HEK293 (cell line): Measurements from ENCODE around the gene WDR64.

Source experiments
- EGR2 ChIP-seq: fragments of 450-650 bp; formaldehyde crosslinking; IDR thresholded peaks from 2 replicates; pipeline ENCODE4 v1.5.1; 2016; ENCODE audit warnings: low read depth, missing biosample characterization, missing genetic modification characterization
- HOXC10 ChIP-seq: sonication (generic); formaldehyde crosslinking; IDR thresholded peaks from 2 replicates; pipeline ENCODE4 v1.8.1; 2023; ENCODE audit warnings: mild to moderate bottlenecking, missing genetic modification reagents
- IKZF3 ChIP-seq: fragments of 450-650 bp; IDR thresholded peaks from 2 replicates; pipeline ENCODE4 v1.5.0; 2018; ENCODE audit warnings: missing biosample characterization, mild to moderate bottlenecking, missing genetic modification characterization, moderate library complexity
- KLF17 ChIP-seq: fragments of 450-650 bp; formaldehyde crosslinking; IDR thresholded peaks from 2 replicates; pipeline ENCODE4 v1.5.1; 2016; ENCODE audit warnings: missing biosample characterization, missing genetic modification characterization
- OSR2 ChIP-seq: fragments of 450-650 bp; formaldehyde crosslinking; IDR thresholded peaks from 2 replicates; pipeline ENCODE4 v1.5.1; 2016; ENCODE audit warnings: missing biosample characterization, missing genetic modification characterization
- ZBTB7A ChIP-seq: fragments of 450-650 bp; formaldehyde crosslinking; IDR thresholded peaks from 2 replicates; pipeline ENCODE4 v1.5.1; 2016; ENCODE audit warnings: low read depth, missing biosample characterization, missing genetic modification characterization
- ZNF132 ChIP-seq: fragments of 450-650 bp; formaldehyde crosslinking; IDR thresholded peaks from 2 replicates; pipeline ENCODE4 v1.5.1; 2017; ENCODE audit warnings: missing biosample characterization, missing genetic modification characterization, borderline replicate concordance
- ZNF16 ChIP-seq: fragments of 450-650 bp; formaldehyde crosslinking; IDR thresholded peaks from 2 replicates; pipeline ENCODE4 v1.5.1; 2016; ENCODE audit warnings: low read depth, missing biosample characterization, missing genetic modification characterization
- ZNF23 ChIP-seq: fragments of 450-650 bp; formaldehyde crosslinking; IDR thresholded peaks from 2 replicates; pipeline ENCODE4 v1.5.1; 2016; ENCODE audit warnings: missing biosample characterization, missing genetic modification characterization, borderline replicate concordance
- ZNF266 ChIP-seq: fragments of 450-650 bp; formaldehyde crosslinking; IDR thresholded peaks from 2 replicates; pipeline ENCODE4 v1.5.1; 2016; ENCODE audit warnings: missing biosample characterization, missing genetic modification characterization, low read depth
- ZNF324 ChIP-seq: fragments of 450-650 bp; formaldehyde crosslinking; IDR thresholded peaks from 2 replicates; pipeline ENCODE4 v1.5.1; 2016; ENCODE audit warnings: missing biosample characterization, missing genetic modification characterization
- ZNF335 ChIP-seq: fragments of 450-650 bp; formaldehyde crosslinking; conservative IDR thresholded peaks from 2 replicates; pipeline ENCODE4 v1.5.1; 2016; ENCODE audit warnings: missing biosample characterization, missing genetic modification characterization
- ZNF350 ChIP-seq: fragments of 450-650 bp; formaldehyde crosslinking; IDR thresholded peaks from 2 replicates; pipeline ENCODE4 v1.5.0; 2017; ENCODE audit warnings: missing biosample characterization, mild to moderate bottlenecking, missing genetic modification characterization
- ZNF37A ChIP-seq: fragments of 450-650 bp; IDR thresholded peaks from 2 replicates; pipeline ENCODE4 v1.5.1; 2018; ENCODE audit warnings: missing biosample characterization, missing genetic modification characterization
- ZNF510 ChIP-seq: fragments of 450-650 bp; formaldehyde crosslinking; IDR thresholded peaks from 2 replicates; pipeline ENCODE4 v1.5.1; 2018; ENCODE audit warnings: mild to moderate bottlenecking, missing genetic modification characterization, missing biosample characterization; ENCODE audit not compliant: insufficient replicate concordance
- ZNF514 ChIP-seq: fragments of 450-650 bp; formaldehyde crosslinking; IDR thresholded peaks from 2 replicates; pipeline ENCODE4 v1.5.1; 2016; ENCODE audit warnings: missing biosample characterization, missing genetic modification characterization
- ZNF521 ChIP-seq: fragments of 450-650 bp; formaldehyde crosslinking; IDR thresholded peaks from 2 replicates; pipeline ENCODE4 v1.5.1; 2017; ENCODE audit warnings: missing biosample characterization, mild to moderate bottlenecking, missing genetic modification characterization
- ZNF529 ChIP-seq: fragments of 450-650 bp; formaldehyde crosslinking; IDR thresholded peaks from 2 replicates; pipeline ENCODE4 v1.5.1; 2017; ENCODE audit warnings: missing genetic modification characterization, missing biosample characterization; ENCODE audit not compliant: insufficient replicate concordance
- ZNF530 ChIP-seq: fragments of 450-650 bp; formaldehyde crosslinking; IDR thresholded peaks from 2 replicates; pipeline ENCODE4 v1.5.1; 2016; ENCODE audit warnings: low read depth, missing biosample characterization, missing genetic modification characterization
- ZNF544 ChIP-seq: fragments of 450-650 bp; formaldehyde crosslinking; IDR thresholded peaks from 2 replicates; pipeline ENCODE4 v1.5.0; 2017; ENCODE audit warnings: missing biosample characterization, missing genetic modification characterization
- ZNF571 ChIP-seq: fragments of 450-650 bp; formaldehyde crosslinking; IDR thresholded peaks from 2 replicates; pipeline ENCODE4 v1.5.0; 2017; ENCODE audit warnings: missing biosample characterization, missing genetic modification characterization
- ZNF585B ChIP-seq: fragments of 450-650 bp; formaldehyde crosslinking; IDR thresholded peaks from 2 replicates; pipeline ENCODE4 v1.5.1; 2016; ENCODE audit warnings: missing biosample characterization, missing genetic modification characterization
- ZNF621 ChIP-seq: fragments of 450-650 bp; formaldehyde crosslinking; IDR thresholded peaks from 2 replicates; pipeline ENCODE4 v1.5.1; 2017; ENCODE audit warnings: missing biosample characterization, missing genetic modification characterization
- ZNF654 ChIP-seq: fragments of 450-650 bp; formaldehyde crosslinking; IDR thresholded peaks from 2 replicates; pipeline ENCODE4 v1.5.1; 2016; ENCODE audit warnings: low read depth, missing biosample characterization, missing genetic modification characterization
- ZNF658 ChIP-seq: fragments of 450-650 bp; formaldehyde crosslinking; IDR thresholded peaks from 2 replicates; pipeline ENCODE4; 2016; ENCODE audit warnings: missing biosample characterization, missing genetic modification characterization
- ZNF660 ChIP-seq: fragments of 450-650 bp; IDR thresholded peaks from 2 replicates; pipeline ENCODE4 v1.5.1; 2018; ENCODE audit warnings: missing biosample characterization, mild to moderate bottlenecking, missing genetic modification characterization
- ZSCAN16 ChIP-seq: fragments of 450-650 bp; formaldehyde crosslinking; IDR thresholded peaks from 2 replicates; pipeline ENCODE4 v1.5.1; 2016; ENCODE audit warnings: missing biosample characterization, missing genetic modification characterization
- ZSCAN18 ChIP-seq: fragments of 450-650 bp; formaldehyde crosslinking; IDR thresholded peaks from 2 replicates; pipeline ENCODE4 v1.5.1; 2016; ENCODE audit warnings: missing biosample characterization, missing genetic modification characterization
- ZSCAN23 ChIP-seq: fragments of 450-650 bp; formaldehyde crosslinking; IDR thresholded peaks from 2 replicates; pipeline ENCODE4 v1.5.1; 2016; ENCODE audit warnings: missing biosample characterization, missing genetic modification characterization
- TF ChIP-seq, protein P1 (sequence below): fragments of 450-650 bp; formaldehyde crosslinking; IDR thresholded peaks from 2 replicates; pipeline ENCODE4 v1.5.1; 2016; ENCODE audit warnings: missing biosample characterization, missing genetic modification characterization, low read depth
- TF ChIP-seq, protein P2 (sequence below): fragments of 450-650 bp; formaldehyde crosslinking; conservative IDR thresholded peaks from 2 replicates; pipeline ENCODE4 v1.5.1; 2016; ENCODE audit warnings: low read depth, missing biosample characterization, missing genetic modification characterization

WDR64 gene

GRCh38 chr1:241639623-241640148 is 12.4 kb upstream of the WDR64 start (continued):
- no peak for TF ChIP-seq ZNF324
- no peak for TF ChIP-seq ZSCAN16
- no peak for TF ChIP-seq ZNF37A (tag by site-specific recombination)
- no peak for TF ChIP-seq ZNF530 (tag by site-specific recombination)
- TF ChIP-seq ZBTB7A (tag by site-specific recombination), result no peak
- TF ChIP-seq ZNF510 (tag by site-specific recombination), result no peak
- TF ChIP-seq ZNF335, result no peak
- TF ChIP-seq ZNF266 (tag by site-specific recombination), result no peak
- no peak for TF ChIP-seq ZNF23 (tag by site-specific recombination)
- no peak for TF ChIP-seq ZNF529
- TF ChIP-seq IKZF3 (tag by site-specific recombination), result no peak
- TF ChIP-seq OSR2 (tag by site-specific recombination), result no peak
- no peak for TF ChIP-seq ZNF132 (tag by site-specific recombination)
- TF ChIP-seq ZSCAN18 (tag by site-specific recombination), result no peak
- TF ChIP-seq ZNF621, result no peak
- no peak for TF ChIP-seq ZNF544 (tag by site-specific recombination)
- no peak for TF ChIP-seq HOXC10 (CRISPR knock-in tag)
- TF ChIP-seq ZNF571 (tag by site-specific recombination), result no peak
- TF ChIP-seq ZSCAN23 (tag by site-specific recombination), result no peak
- no peak for TF ChIP-seq ZNF514 (tag by site-specific recombination)
- no peak for TF ChIP-seq ZNF660 (tag by site-specific recombination)
- TF ChIP-seq ZNF521 (tag by site-specific recombination), result no peak
- no peak for TF ChIP-seq ZNF350 (tag by site-specific recombination)
- TF ChIP-seq, protein P1, sequence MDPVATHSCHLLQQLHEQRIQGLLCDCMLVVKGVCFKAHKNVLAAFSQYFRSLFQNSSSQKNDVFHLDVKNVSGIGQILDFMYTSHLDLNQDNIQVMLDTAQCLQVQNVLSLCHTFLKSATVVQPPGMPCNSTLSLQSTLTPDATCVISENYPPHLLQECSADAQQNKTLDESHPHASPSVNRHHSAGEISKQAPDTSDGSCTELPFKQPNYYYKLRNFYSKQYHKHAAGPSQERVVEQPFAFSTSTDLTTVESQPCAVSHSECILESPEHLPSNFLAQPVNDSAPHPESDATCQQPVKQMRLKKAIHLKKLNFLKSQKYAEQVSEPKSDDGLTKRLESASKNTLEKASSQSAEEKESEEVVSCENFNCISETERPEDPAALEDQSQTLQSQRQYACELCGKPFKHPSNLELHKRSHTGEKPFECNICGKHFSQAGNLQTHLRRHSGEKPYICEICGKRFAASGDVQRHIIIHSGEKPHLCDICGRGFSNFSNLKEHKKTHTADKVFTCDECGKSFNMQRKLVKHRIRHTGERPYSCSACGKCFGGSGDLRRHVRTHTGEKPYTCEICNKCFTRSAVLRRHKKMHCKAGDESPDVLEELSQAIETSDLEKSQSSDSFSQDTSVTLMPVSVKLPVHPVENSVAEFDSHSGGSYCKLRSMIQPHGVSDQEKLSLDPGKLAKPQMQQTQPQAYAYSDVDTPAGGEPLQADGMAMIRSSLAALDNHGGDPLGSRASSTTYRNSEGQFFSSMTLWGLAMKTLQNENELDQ (tag by site-specific recombination), result no peak
- TF ChIP-seq, protein P2, sequence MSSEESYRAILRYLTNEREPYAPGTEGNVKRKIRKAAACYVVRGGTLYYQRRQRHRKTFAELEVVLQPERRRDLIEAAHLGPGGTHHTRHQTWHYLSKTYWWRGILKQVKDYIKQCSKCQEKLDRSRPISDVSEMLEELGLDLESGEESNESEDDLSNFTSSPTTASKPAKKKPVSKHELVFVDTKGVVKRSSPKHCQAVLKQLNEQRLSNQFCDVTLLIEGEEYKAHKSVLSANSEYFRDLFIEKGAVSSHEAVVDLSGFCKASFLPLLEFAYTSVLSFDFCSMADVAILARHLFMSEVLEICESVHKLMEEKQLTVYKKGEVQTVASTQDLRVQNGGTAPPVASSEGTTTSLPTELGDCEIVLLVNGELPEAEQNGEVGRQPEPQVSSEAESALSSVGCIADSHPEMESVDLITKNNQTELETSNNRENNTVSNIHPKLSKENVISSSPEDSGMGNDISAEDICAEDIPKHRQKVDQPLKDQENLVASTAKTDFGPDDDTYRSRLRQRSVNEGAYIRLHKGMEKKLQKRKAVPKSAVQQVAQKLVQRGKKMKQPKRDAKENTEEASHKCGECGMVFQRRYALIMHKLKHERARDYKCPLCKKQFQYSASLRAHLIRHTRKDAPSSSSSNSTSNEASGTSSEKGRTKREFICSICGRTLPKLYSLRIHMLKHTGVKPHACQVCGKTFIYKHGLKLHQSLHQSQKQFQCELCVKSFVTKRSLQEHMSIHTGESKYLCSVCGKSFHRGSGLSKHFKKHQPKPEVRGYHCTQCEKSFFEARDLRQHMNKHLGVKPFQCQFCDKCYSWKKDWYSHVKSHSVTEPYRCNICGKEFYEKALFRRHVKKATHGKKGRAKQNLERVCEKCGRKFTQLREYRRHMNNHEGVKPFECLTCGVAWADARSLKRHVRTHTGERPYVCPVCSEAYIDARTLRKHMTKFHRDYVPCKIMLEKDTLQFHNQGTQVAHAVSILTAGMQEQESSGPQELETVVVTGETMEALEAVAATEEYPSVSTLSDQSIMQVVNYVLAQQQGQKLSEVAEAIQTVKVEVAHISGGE, result no peak
- peak; percentile 67; the same call in 1 of the 2 replicates for TF ChIP-seq EGR2 (tag by site-specific recombination)
- TF ChIP-seq KLF17, result peak; percentile 35; the same call in 1 of the 2 replicates
- no peak for TF ChIP-seq ZNF654 (tag by site-specific recombination)
- TF ChIP-seq ZNF16 (tag by site-specific recombination), result no peak
- no peak for TF ChIP-seq ZNF658 (tag by site-specific recombination)
- TF ChIP-seq ZNF585B, result no peak
